Neuronal stem cell (in vitro differentiated cells): ENCODE measurements around the gene HS3ST5.

Source experiments
- DNase-seq: peaks from one replicate; pipeline ENCODE4 v3.0.0-alpha.2; 2013; ENCODE audit warnings: low spot score
- H2AFZ ChIP-seq: one replicate; pipeline ENCODE4 v1.6.1; 2013; ENCODE audit warnings: mild to moderate bottlenecking, low read length, inconsistent platforms
- H2AK5ac ChIP-seq: 2 replicates; pipeline ENCODE4 v1.6.1; 2013; ENCODE audit warnings: low read depth, mild to moderate bottlenecking, inconsistent platforms, low read length, moderate library complexity, mixed read lengths
- H2BK120ac ChIP-seq: 2 replicates; pipeline ENCODE4 v1.6.1; 2013; ENCODE audit warnings: low read depth, mild to moderate bottlenecking, inconsistent platforms, low read length, moderate library complexity, mixed read lengths
- H2BK12ac ChIP-seq: one replicate; pipeline ENCODE4 v1.6.1; 2013; ENCODE audit warnings: low read length, inconsistent platforms
- H2BK15ac ChIP-seq: 2 replicates; pipeline ENCODE4 v1.6.1; 2013; ENCODE audit warnings: mild to moderate bottlenecking, low read length, inconsistent platforms, mixed read lengths
- H2BK5ac ChIP-seq: one replicate; pipeline ENCODE4 v1.6.1; 2013; ENCODE audit warnings: inconsistent platforms, mild to moderate bottlenecking, low read length, moderate library complexity
- H3K14ac ChIP-seq: one replicate; pipeline ENCODE4 v1.6.1; 2013; ENCODE audit warnings: low read length, inconsistent platforms
- H3K18ac ChIP-seq: 2 replicates; pipeline ENCODE4 v1.6.1; 2013; ENCODE audit warnings: low read length, inconsistent platforms
- H3K23ac ChIP-seq: 2 replicates; pipeline ENCODE4 v1.6.1; 2013; ENCODE audit warnings: low read depth, mild to moderate bottlenecking, mixed read lengths, low read length, inconsistent platforms; ENCODE audit not compliant: poor library complexity
- H3K27ac ChIP-seq: replicated peaks from 3 replicates; pipeline ENCODE4 v1.5.1; 2013; ENCODE audit warnings: low read length, inconsistent platforms
- H3K27me3 ChIP-seq, 3 experiments: 2 replicates each; pipeline ENCODE4 v1.6.1; 2013; ENCODE audit warnings: low read length in 3 of 3, mild to moderate bottlenecking in 2 of 3, inconsistent platforms in 1 of 3, low read depth in 1 of 3, mixed read lengths in 1 of 3, moderate library complexity in 1 of 3; ENCODE audit not compliant: control insufficient read depth in 3 of 3, insufficient read depth in 3 of 3
- H3K36me3 ChIP-seq, 2 donors: replicated peaks in 1 of 2; 2 replicates each; pipeline ENCODE4 v1.6.1; 2013; ENCODE audit warnings: low read length in 2 of 2; ENCODE audit not compliant: control insufficient read depth in 2 of 2, insufficient read depth in 2 of 2
- H3K4ac ChIP-seq: 2 replicates; pipeline ENCODE4 v1.6.1; 2013; ENCODE audit warnings: inconsistent platforms, mild to moderate bottlenecking, low read length, moderate library complexity
- H3K4me1 ChIP-seq, 2 donors: 1 replicate in 1 of 2; 2 replicates in 1 of 2; pipeline ENCODE4 v1.6.1; 2013; ENCODE audit warnings: low read length in 2 of 2, low read depth in 1 of 2; ENCODE audit not compliant: control insufficient read depth in 2 of 2, insufficient read depth in 1 of 2
- H3K4me2 ChIP-seq: one replicate; pipeline ENCODE4 v1.6.1; 2013; ENCODE audit warnings: mild to moderate bottlenecking, low read length, inconsistent platforms; ENCODE audit not compliant: insufficient read depth, poor library complexity, severe bottlenecking
- H3K4me3 ChIP-seq, 2 donors: 2 replicates each; pipeline ENCODE4 v1.5.1; 2013; ENCODE audit warnings: low read length in 2 of 2, mild to moderate bottlenecking in 2 of 2, inconsistent platforms in 1 of 2, moderate library complexity in 1 of 2
- H3K79me1 ChIP-seq: one replicate; pipeline ENCODE4 v1.6.1; 2013; ENCODE audit warnings: low read depth, mild to moderate bottlenecking, inconsistent platforms, low read length, moderate library complexity
- H3K9ac ChIP-seq: one replicate; pipeline ENCODE4 v1.6.1; 2013; ENCODE audit warnings: mild to moderate bottlenecking, low read depth, low read length, inconsistent platforms; ENCODE audit not compliant: poor library complexity
- H3K9me3 ChIP-seq, 2 donors: replicated peaks in 1 of 2; 2 replicates each; pipeline versions ENCODE3 to v1.6.1; 2013; ENCODE audit warnings: low read length in 2 of 2, mild to moderate bottlenecking in 2 of 2, inconsistent platforms in 1 of 2, low read depth in 1 of 2, mixed read lengths in 1 of 2, moderate library complexity in 1 of 2; ENCODE audit not compliant: control insufficient read depth in 2 of 2, insufficient read depth in 1 of 2
- H4K8ac ChIP-seq: one replicate; pipeline ENCODE4 v1.6.1; 2013; ENCODE audit warnings: low read depth, mild to moderate bottlenecking, inconsistent platforms, low read length, moderate library complexity
- H4K91ac ChIP-seq: one replicate; pipeline ENCODE4 v1.6.1; 2013; ENCODE audit warnings: low read length, low read depth, mild to moderate bottlenecking, inconsistent platforms; ENCODE audit not compliant: poor library complexity
- WGBS, 2 donors: extraction: QIAGEN DNeasy Blood & Tissue Kit; methylation state at CpG; one replicate each; pipeline ENCODE4 v1.1.7; 2013; ENCODE audit warnings: missing lambda C conversion rate in 2 of 2, mixed read lengths in 1 of 2; ENCODE audit not compliant: insufficient read length in 2 of 2, insufficient replicate concordance in 1 of 2; ENCODE audit errors: extremely low coverage in 2 of 2; 5-methylcytosine and 5-hydroxymethylcytosine counted together

HS3ST5 gene

GRCh38 chr6:114377881-114378280 is 35.1 kb upstream of the HS3ST5 start:
- Histone ChIP-seq H3K4me1 (peaks cover 1 to 6% of the 10 kb centered on the region in 2 donors), H3K79me1 (no peaks in the 10 kb centered on the region), H2BK12ac (no peak overlapping the region), H3K18ac (no peak overlapping the region), H2BK5ac (no peak overlapping the region), H2AFZ (no peak overlapping the region), H3K36me3 (no peaks in the 10 kb centered on the region), H3K27ac (no peak overlapping the region), H3K9me3 (no peaks in the 10 kb centered on the region), H3K23ac (no peak overlapping the region), H3K9ac (no peak overlapping the region), H2BK15ac (no peak overlapping the region), H2BK120ac (no peak overlapping the region), H3K14ac (no peak overlapping the region), H2AK5ac (no peak overlapping the region), H3K4me3 (no peak overlapping the region), H4K8ac (no peak overlapping the region), H3K4ac (no peak overlapping the region), H3K4me2 (no peak overlapping the region), H4K91ac (no peak overlapping the region), H3K27me3 (no peaks in the 10 kb centered on the region)
- DNase-seq: no peak
- WGBS, 2 donors: 100% methylated on average over 3 of the region's 3 CpGs; no CpG with 5 or more reads in 1 of the 2 donors

- Histone ChIP-seq H2AFZ (peak overlapping the region; percentile 60), H2BK120ac (no peak overlapping the region), H3K36me3 (no peaks in the 10 kb centered on the region), H3K4me2 (no peak overlapping the region), H3K9ac (no peak overlapping the region), H3K4ac (no peak overlapping the region), H2AK5ac (no peak overlapping the region), H2BK5ac (no peak overlapping the region), H3K79me1 (no peaks in the 10 kb centered on the region), H3K18ac (no peak overlapping the region), H3K27me3 (no peaks in the 10 kb centered on the region), H3K27ac (no peak overlapping the region), H2BK12ac (no peak overlapping the region), H3K9me3 (no peaks in the 10 kb centered on the region), H2BK15ac (no peak overlapping the region), H4K8ac (no peak overlapping the region), H3K14ac (no peak overlapping the region), H3K23ac (no peak overlapping the region), H3K4me3 (no peak overlapping the region), H4K91ac (no peak overlapping the region), H3K4me1 (peaks cover 1 to 6% of the 10 kb centered on the region in 2 donors)
- no peak for DNase-seq
- WGBS, 2 donors: no CpG with 5 or more reads among the region's 2 CpGs
Observed at GRCh38 chr6:114376611-114377175, 33.9 kb upstream of the HS3ST5 start.

GRCh38 chr6:114375541-114376192 is 32.8 kb upstream of the HS3ST5 start:
- H2BK120ac ChIP-seq: no peak overlapping the region
- no peak overlapping the region for H3K9ac ChIP-seq
- H4K8ac ChIP-seq: no peak overlapping the region
- WGBS, 2 donors: no CpG with 5 or more reads among the region's 1 CpG
- no peak overlapping the region for H2AK5ac ChIP-seq
- H3K27me3 ChIP-seq: no peaks in the 10 kb centered on the region
- H3K23ac ChIP-seq: no peak overlapping the region
- no peak overlapping the region for H2BK12ac ChIP-seq
- no peak overlapping the region for H3K4me2 ChIP-seq
- no peak overlapping the region for H3K27ac ChIP-seq
- no peak overlapping the region for H2AFZ ChIP-seq
- no peak overlapping the region for H2BK15ac ChIP-seq
- H3K79me1 ChIP-seq: no peaks in the 10 kb centered on the region
- no peak overlapping the region for H3K4me3 ChIP-seq
- no peak overlapping the region for H3K14ac ChIP-seq
- H3K4ac ChIP-seq: no peak overlapping the region
- no peak overlapping the region for H3K18ac ChIP-seq
- no peak overlapping the region for H2BK5ac ChIP-seq
- no peak for DNase-seq
- H3K4me1 ChIP-seq: peaks cover 1 to 6% of the 10 kb centered on the region in 2 donors
- H4K91ac ChIP-seq: no peak overlapping the region
- no peaks in the 10 kb centered on the region for H3K9me3 ChIP-seq
- no peaks in the 10 kb centered on the region for H3K36me3 ChIP-seq

- Histone ChIP-seq H3K14ac (no peak overlapping the region), H3K18ac (no peak overlapping the region), H3K4me1 (peaks cover 1 to 19% of the 10 kb centered on the region in 2 donors), H4K8ac (no peak overlapping the region), H2BK12ac (no peak overlapping the region), H3K9me3 (no peaks in the 10 kb centered on the region), H2AFZ (no peak overlapping the region), H3K36me3 (no peaks in the 10 kb centered on the region), H2BK120ac (no peak overlapping the region), H3K4me3 (no peak overlapping the region), H2BK5ac (no peak overlapping the region), H2BK15ac (no peak overlapping the region), H3K79me1 (no peaks in the 10 kb centered on the region), H3K4ac (no peak overlapping the region), H4K91ac (no peak overlapping the region), H3K9ac (no peak overlapping the region), H3K23ac (no peak overlapping the region), H3K4me2 (no peak overlapping the region), H3K27me3 (no peaks in the 10 kb centered on the region), H3K27ac (no peak overlapping the region), H2AK5ac (no peak overlapping the region)
- no CpG with 5 or more reads among the region's 1 CpG for WGBS, 2 donors
- no peak for DNase-seq
Observed at GRCh38 chr6:114367315-114367961, 24.6 kb upstream of the HS3ST5 start.
